Inflammatory macrophage treated with lipopolysaccharide for 4 hours (primary cell): ENCODE measurements around the gene HMGN4.

ENCODE experiments used
- DNase-seq: peaks from one replicate; pipeline ENCODE4 v3.0.0-alpha.2; 2020

The HMGN4 gene

GRCh38 chr6:26553635-26554446 lies 15.7 kb downstream of the HMGN4 start:
- DNase-seq: peak; percentile 84

GRCh38 chr6:26554447-26554696 lies 16.2 kb downstream of the HMGN4 start:
- DNase-seq: no peak

GRCh38 chr6:26554697-26555504 lies 16.7 kb downstream of the HMGN4 start:
- peak; percentile 57 for DNase-seq

- DNase-seq: no peak
Observed at GRCh38 chr6:26555505-26556262, 17.5 kb downstream of the HMGN4 start.

GRCh38 chr6:26556263-26557070 lies 18.3 kb downstream of the HMGN4 start:
- peak; percentile 24 for DNase-seq

GRCh38 chr6:26561533-26562466 lies 23.6 kb downstream of the HMGN4 start:
- DNase-seq: no peak

GRCh38 chr6:26563488-26563887 lies 25.3 kb downstream of the HMGN4 start:
- DNase-seq: no peak

- DNase-seq: peak; percentile 88
Observed at GRCh38 chr6:26568601-26569432, 30.7 kb downstream of the HMGN4 start.

GRCh38 chr6:26569433-26569764 lies 31.2 kb downstream of the HMGN4 start:
- DNase-seq: no peak

- DNase-seq: no peak
Observed at GRCh38 chr6:26570027-26570809, 32.1 kb downstream of the HMGN4 start.

GRCh38 chr6:26571592-26572296 lies 33.6 kb downstream of the HMGN4 start:
- peak; percentile 89 for DNase-seq

GRCh38 chr6:26575494-26575939 lies 37.4 kb downstream of the HMGN4 start:
- no peak for DNase-seq

- peak; percentile 74 for DNase-seq
Observed at GRCh38 chr6:26576407-26576843, 38.3 kb downstream of the HMGN4 start.

- peak; percentile 92 for DNase-seq
Observed at GRCh38 chr6:26576929-26577719, 39.0 kb downstream of the HMGN4 start.

GRCh38 chr6:26577720-26578072 lies 39.5 kb downstream of the HMGN4 start:
- DNase-seq: no peak

GRCh38 chr6:26578279-26578678 lies 40.1 kb downstream of the HMGN4 start:
- DNase-seq: no peak

GRCh38 chr6:26578741-26579140 lies 40.6 kb downstream of the HMGN4 start:
- DNase-seq: no peak

- no peak for DNase-seq
Observed at GRCh38 chr6:26581164-26581915, 43.2 kb downstream of the HMGN4 start.
